CD4-positive, alpha-beta T cell treated with Interleukin-6 for 4 hours (primary cell): ENCODE measurements around the gene ZFP36L2.
A peak's percentile ranks its signal among the peaks of the same experiment; 100 is the strongest.

Experiments
- DNase-seq: peaks from one replicate; pipeline ENCODE4 v3.0.0-alpha.2; 2020; ENCODE audit warnings: mixed read lengths

ZFP36L2 gene

DNA sequence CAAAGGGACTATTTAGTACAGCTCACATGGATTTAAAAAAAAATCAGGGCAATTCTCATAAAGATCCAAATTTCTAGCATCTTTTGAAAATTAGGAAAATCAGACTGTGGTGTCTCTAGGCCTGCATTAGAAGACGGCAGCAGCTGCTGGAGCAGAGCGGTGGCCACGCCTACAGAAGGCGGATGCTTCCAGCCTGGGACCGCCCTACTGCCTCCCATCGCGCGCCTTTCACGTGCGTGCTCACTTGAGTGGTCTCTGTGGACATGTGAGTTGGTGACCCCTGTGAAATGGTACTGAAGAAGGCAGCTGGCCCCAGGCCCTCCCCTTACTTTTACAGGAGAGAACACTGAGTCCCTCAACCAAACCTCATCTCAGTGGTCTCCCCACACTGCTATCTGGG lies 15.2 kb upstream of the ZFP36L2 start:
- DNase-seq, result no peak

DNA sequence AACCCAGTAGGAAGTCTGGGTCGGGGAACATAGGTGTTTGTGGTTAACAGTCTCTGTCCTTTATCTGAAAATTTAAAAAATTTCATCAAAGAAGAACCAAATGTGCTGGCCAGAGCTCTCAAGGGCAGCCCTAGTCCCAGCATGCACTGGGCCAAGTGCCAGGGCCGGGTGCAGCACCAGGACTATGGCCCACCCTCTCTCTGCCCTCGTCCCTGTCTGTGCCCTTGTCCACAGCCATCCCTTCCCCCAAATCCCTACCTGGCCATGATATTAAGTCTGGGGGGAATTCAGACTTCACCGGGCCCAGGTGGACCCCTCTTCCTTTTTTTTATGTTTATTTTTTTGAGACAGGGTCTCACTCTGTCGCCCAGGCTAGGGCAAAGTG lies 14.4 kb upstream of the ZFP36L2 start:
- no peak for DNase-seq

GRCh38 chr2:43239981-43240765 lies 13.8 kb upstream of the ZFP36L2 start:
- no peak for DNase-seq

- no peak for DNase-seq
Observed at GRCh38 chr2:43238813-43239212, 12.4 kb upstream of the ZFP36L2 start.

DNA sequence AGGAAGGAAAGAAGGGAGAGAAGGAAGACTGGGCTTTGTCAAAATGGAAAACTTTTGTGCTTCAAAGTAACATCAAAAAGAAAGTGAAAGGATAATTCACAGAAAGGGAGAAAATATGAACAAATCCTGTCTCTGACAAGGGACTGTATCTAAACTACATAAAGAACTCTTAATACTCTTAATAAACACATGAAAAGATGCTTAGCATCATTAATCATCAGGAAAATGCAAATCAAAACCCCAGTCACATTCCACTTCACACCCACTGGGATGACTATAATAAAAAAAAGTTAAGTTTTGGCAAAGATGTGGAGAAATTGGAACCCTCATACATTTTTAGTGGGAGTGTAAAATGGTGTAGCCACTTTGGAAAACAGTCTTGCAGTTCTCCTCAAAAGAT lies 11.8 kb upstream of the ZFP36L2 start:
- no peak for DNase-seq

DNA sequence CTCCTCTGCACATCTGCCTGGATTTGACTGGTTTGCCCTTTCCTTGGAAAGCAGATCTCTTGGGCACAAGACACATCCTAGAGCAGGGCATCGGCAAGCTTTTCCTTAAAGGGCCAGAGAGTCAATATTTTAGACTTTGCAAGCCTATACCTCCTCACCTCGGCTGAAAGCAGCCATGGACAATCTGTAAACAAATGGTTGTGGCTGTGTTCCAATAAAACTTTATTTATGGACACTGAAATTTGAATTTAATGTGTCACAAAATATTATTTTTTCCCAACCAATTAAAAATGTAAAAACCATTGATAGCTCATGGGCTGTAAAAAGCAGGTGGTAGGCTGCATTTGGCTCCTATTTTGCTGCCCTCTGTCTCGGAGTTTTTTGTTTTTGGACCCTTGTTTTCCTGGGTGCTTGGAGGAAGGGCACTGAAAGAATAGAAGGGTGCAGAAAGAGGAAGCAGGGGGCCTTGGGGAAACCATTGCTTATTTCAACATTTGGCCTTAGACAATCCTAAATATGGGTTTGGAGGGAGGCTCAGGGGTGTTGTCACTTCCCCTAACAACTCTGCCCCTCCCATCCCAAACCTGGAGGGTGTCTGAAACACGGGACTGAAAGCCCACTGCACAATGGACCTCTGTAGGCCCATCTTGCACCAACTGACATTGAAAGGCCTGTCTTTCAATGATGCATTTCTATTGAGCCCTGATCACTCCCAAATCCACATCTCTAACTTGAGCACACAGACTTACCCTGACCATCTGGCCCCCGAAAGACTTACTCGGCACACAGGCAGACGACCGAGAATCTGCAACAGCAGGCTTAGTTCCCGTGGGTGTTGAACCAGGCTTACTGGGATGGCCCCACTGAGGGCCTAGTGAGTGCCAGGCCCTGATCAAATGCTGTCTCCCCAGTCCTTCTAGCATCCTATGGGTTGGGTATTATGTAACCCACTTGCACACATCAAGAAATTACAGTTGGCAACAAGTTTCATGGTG lies 7.1 kb upstream of the ZFP36L2 start:
- no peak for DNase-seq

DNA sequence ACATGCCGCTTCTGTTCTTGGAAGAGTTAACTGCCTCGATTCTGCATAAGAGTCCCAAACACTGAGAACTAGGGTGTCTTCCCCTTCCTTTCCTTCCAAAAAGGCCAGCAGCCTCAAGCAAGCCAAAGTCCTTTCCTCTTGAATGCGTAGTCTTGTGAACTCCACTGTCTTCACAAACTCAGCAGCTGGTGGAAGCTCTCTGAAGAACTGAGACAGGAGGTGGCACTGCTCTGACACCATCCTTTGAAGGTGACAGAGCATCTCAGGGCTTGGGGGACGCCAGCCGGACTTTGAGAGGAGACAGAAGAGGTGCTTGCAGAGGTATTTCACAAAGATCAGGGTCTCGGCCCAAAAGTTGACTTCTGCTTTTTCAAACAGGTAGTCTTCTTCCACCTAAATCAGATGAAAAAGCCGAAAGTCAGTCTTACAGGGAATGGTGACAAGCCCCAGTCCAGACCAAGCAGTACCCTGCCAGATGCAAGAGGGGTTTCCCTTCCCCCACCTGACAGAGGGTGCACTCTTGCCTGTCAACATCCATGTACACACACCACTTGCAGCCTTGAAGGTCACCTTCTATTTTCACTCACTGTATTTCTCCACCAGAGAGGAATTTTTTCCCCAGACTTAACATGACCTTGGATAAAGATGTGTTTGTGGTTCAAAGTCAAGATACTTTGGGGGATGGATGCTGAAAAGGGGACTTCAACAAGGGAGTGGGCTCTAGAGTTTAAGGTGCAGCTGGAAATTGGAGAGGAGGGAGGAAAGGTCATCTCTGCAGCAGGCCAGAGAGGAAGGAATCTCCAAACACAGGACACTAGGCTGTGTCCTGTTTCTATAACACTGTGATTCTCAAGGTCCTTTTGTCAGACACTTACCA lies 4.8 kb upstream of the ZFP36L2 start:
- no peak for DNase-seq

DNA sequence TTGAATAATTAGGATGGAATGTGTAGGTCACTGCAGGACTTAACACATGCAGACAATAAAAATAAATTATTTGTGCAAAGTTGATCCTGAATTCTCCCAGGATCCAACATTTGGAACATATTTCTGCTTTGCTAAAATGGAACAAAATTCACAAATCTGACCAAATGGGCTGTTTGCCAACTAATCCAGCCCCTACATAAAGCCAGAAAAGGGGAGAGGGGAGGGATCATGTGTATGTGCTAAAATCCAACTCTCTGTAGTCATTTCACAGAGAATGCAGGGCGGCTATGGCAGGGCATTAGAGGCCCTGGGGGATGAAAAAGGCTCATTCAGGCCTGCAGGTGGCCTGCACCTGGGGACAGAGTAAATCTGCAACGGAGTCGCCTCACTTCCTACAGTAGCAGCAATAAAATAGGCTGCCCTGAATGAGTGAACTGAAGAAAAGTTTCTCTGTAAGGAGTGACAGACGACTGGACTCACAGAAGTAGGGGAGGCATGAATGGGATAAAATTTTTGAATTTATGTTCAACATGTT lies 4.0 kb upstream of the ZFP36L2 start:
- DNase-seq, result no peak

DNA sequence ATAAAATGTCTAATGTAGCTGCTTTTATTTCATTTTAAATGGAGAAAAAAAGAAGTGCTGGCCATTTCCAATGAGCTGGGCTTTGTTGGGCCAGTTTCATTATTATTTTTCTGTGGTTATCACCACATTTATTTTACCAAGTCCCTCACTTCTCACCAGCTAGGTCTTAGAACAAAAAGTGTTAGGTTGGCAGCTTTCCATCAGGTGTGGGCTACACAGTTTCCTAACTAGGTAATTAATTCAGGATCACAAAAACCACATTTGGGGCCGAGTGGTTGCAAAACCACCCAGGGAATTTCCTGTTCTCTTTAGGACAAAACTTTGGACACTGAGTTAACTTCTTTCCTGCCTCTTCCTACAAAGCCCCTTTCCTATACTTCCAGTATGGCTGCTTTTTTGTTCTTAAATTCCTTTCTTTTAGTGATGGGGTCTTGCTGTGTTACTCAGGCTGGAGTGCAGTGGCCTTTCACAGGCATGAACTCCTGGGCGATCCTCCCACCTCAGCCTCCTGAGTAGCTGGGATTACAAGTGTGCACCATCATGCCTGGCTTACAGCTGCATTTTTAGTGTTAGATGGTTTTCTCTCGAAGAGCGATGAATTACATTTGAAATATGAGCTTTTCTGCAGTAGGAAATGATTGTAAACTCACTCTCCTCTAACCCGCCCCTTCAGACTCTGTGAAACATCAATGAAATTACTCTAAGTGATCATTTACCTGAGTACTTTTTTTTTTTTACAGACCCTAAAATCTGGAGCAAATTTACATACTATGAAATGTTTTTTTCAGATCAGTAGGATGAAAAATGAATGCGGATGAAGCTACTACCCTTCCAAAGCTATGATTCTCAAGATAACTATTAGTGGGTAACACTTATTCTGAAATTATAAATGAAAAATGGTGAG lies 2.6 kb upstream of the ZFP36L2 start:
- no peak for DNase-seq

DNA sequence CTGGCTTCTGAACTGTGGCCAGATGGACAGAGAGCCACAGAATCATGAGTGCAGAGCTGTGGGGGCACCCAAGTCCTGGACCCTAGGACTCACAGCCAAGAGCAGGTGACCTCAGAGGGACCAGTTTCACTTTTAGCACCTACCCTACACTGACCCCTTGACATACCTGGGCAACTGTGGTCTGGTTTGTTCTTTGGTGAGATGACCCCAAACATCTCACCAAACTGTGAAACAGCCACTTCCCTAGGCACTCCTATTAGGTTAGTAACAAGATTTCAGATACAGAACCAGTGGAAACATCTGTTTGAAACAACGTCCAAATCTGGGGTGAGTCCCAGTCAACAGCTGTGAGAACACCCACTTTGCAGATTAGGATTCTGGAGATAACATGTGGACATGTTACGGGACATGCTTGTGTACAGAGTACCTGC lies 1.9 kb upstream of the ZFP36L2 start:
- DNase-seq, result no peak

DNA sequence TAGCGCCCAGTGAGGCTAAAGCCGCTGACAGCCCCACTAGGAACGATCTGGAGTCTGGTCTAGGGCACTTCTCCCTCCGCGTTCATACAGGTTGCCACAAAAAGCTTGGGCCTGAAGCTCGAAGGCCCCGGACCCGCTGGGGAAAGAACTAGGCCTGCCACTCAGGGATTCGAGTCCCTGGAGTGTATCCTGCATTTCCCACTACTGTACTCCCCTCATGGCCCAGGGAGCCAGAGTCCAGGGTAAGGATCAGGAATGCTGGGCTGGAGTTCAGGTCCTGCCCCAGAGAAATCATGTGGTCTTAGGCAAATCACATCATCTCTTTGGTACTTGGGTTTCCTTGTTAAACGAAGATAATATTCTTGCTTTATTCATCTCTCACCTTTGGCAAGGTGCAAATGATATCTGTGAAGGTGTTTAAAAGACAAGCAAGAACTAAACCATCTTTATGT lies 1.4 kb upstream of the ZFP36L2 start:
- DNase-seq, result no peak

GRCh38 chr2:43226955-43227829 lies 786 bp upstream of the ZFP36L2 start:
- DNase-seq, result peak; percentile 75

DNA sequence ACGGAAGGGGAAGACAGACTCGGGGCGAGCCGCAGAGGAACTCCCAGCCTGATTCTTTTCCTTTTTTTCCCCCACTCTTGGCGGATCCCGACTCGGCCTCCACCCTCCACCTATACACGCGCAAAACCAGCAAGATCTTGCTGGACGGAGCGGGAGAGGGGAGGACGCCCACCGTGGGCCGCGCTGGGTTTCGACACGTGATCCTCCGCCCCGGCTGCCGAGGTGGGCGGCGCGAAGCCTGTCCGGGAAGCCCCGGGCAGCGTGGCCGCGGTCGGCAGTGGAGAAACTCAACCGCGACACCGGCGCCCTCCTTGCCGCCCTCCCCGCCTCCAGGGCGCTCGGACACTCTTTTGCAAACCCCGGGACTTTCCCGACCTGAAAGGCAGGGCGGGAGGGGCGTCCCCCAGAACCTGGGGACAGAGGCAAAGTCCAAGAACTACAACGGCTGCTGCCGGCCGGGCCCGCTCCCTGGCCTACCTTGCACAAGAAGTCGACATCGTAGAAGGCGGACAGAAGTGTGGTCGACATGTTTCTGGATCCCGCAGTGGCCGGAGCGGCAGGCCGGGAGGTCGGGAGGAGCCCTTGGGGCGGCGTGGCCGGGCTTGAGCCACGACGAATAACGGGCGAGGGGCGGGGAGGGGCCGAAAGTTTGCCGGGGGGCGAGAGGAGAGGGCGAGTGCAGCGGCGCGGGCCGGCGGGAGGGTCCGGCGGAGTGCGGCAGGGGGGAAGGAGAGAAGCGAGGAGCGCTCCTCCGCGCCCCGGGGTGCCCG lies 433 bp downstream of the ZFP36L2 start:
- DNase-seq, result peak; percentile 70

DNA sequence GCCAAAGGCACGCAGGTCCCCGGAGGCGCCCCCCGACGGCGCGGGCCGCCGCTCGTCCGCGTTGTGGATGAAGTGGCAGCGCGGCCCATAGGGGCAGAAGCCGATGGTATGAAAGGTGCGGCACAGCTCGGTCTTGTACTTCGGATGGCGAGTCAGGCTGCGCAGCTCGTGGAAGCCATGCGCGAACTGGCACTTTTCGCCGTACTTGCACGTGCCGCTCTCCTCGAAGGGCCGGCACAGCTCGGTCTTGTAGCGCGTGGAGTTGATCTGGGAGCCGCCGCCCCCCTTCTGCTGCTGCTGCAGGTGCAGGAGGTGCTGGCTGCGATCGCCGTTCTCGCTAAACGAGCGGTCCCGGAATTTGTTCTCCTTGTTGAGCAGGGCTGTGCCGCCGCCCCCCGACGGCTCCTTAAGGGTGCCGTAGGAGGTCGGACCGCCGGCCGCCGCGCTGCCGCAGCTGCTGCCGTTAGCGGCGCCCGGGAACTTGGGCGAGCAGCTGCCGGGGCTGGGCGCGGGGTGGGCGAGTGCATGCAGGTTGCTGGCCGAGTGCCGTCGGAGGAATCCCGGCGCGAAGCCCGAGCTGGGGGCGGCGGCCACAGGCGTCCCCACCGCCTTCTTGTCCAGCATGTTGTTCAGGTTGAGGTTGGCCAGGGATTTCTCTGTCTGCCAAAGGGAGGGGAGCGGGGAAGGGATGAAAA lies 1.2 kb downstream of the ZFP36L2 start:
- DNase-seq, result peak; percentile 80

GRCh38 chr2:43224571-43225092 lies 1.8 kb downstream of the ZFP36L2 start:
- DNase-seq, result peak; percentile 58

DNA sequence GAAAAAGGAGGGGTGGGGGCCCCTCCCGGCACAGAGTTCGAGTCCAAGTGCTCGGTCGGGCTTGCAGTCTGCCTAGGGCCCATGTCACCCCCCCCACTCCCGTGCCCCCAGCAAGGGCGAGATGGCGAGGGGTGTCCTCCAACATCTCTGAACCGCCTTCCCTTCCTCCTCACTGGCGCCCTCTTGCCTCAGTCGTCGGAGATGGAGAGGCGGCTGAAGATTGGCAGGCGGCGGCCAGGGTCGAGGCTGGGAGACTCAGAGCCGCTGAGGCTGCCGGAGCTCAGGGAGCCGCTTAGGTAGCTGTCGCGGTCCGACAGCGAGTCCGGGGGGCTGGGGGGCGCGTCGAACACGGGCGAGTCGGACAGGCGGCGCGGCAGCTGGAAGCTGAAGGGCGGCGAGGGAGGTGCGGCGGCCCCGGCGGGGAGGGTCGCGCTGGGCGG lies 2.3 kb downstream of the ZFP36L2 start:
- peak; percentile 80 for DNase-seq

- DNase-seq, result no peak
Observed at GRCh38 chr2:43223521-43224001, 2.8 kb downstream of the ZFP36L2 start.
